Amniotic stem cell (primary cell): ENCODE data around the gene VAC14.
"Not testable (repeated sequence)": the region's sequence is repeated elsewhere in the genome, so short reads cannot be mapped to it uniquely, and the experiment has no call there.

ENCODE experiments used
- DNase-seq: peaks from one replicate; lab custom pipeline; 2025; lab: John Stamatoyannopoulos, UW

Gene VAC14

GRCh38 chr16:70660672-70661350 lies 140.1 kb downstream of the VAC14 start:
- DNase-seq = no peak

- DNase-seq = no peak
These were observed 140.8 kb downstream of the VAC14 start for GRCh38 chr16:70659953-70660671.

GRCh38 chr16:70659546-70659945 lies 141.4 kb downstream of the VAC14 start:
- DNase-seq = no peak

- no peak for DNase-seq
These were observed 142.0 kb downstream of the VAC14 start for GRCh38 chr16:70658921-70659320.

- no peak for DNase-seq
These were observed 143.0 kb downstream of the VAC14 start for GRCh38 chr16:70657956-70658355.

GRCh38 chr16:70656712-70657263 lies 144.2 kb downstream of the VAC14 start:
- no peak for DNase-seq

- DNase-seq = no peak
These were observed 144.8 kb downstream of the VAC14 start for GRCh38 chr16:70656065-70656711.

GRCh38 chr16:70653809-70654771 lies 146.9 kb downstream of the VAC14 start:
- DNase-seq = peak; percentile 44

- no peak for DNase-seq
These were observed 147.6 kb downstream of the VAC14 start for GRCh38 chr16:70653406-70653805.

- DNase-seq = no peak
These were observed 148.6 kb downstream of the VAC14 start for GRCh38 chr16:70652322-70652721.

- DNase-seq = no peak
These were observed 149.4 kb downstream of the VAC14 start for GRCh38 chr16:70651524-70651923.

GRCh38 chr16:70650216-70650615 lies 150.7 kb downstream of the VAC14 start:
- DNase-seq = no peak

GRCh38 chr16:70649300-70649699 lies 151.7 kb downstream of the VAC14 start:
- DNase-seq = no peak

GRCh38 chr16:70648606-70649005 lies 152.4 kb downstream of the VAC14 start:
- DNase-seq = no peak

- no peak for DNase-seq
These were observed 153.3 kb downstream of the VAC14 start for GRCh38 chr16:70647441-70648359.

GRCh38 chr16:70646260-70647241 lies 154.4 kb downstream of the VAC14 start, which contains the start of gene IL34:
Gene IL34 (plus strand): TSS chr16:70646559. CDS start chr16:70646948, 389 bp downstream.
- no peak for DNase-seq

GRCh38 chr16:70644763-70645597 lies 156.0 kb downstream of the VAC14 start:
- no peak for DNase-seq

GRCh38 chr16:70643264-70643663 lies 157.7 kb downstream of the VAC14 start:
- not testable (repeated sequence) for DNase-seq
